ENCODE measurements around the gene TMEM178B.

- TF ChIP-seq CTCF (IDR thresholded peaks at IDR 0.05) (no peak), POLR2A (IDR thresholded peaks at IDR 0.05) (no peak)
These were observed 214.1 kb downstream of the TMEM178B start for GRCh38 chr7:141287936-141288335.

All from sigmoid colon (tissue), 3 donors.